ENCODE results near the gene ZNF708. TPM values are rescaled to one million over a fixed set of nuclear protein-coding genes. Genes with fewer than 3 reads are reported as not detected.
"Not testable (repeated sequence)": the region's sequence is repeated elsewhere in the genome, so short reads cannot be mapped to it uniquely, and the experiment has no call there.

The ZNF708 gene
- total RNA-seq = 10 to 100 TPM; 15.7 to 19.6 TPM

DNA sequence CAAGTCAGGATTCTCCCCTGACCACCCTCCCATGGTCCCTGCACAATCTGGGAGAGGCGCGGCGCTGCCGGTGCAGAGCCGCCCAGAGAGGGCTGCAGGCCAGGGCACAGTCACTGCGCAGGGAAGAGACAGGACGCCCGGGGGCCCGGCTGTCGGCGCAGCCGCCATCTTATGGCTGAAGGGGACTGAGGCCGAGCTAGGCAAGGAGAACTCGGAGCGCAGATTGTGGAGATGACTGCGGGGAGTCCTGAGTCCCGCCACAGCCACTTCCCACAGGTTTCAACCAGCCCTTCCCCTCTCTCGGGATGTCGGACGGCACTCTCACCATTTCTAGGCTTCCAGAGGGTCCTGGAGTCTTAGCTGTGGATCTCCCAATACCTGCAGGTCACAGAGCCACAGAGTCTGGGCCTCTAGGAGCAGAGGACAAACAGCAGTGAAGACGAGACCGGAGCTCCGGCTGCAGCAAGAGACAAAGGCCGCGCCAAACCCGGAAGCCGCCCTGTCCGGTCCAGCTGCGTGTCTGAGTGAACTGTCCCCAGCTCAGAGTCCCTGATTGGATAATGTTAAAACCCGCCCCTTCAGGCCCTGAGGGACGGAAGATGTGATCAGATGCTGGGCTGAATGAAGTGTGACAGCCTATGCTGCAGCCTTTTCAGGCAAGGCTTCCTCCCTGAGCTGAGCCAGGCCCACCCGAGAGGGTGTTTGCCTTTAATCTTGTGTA lies at the start of gene ZNF708:
TSS of gene ZNF708 (minus strand) at position 526 of the 721 bp plus-strand sequence. CDS start at position 328, 198 bp downstream.
- Mint-ChIP-seq H3K27me3 (no peaks in the 10 kb centered on the region), H3K27ac (peak within 1 kb of the TSS; percentile 99), H3K4me3 (peak within 1 kb of the TSS; percentile 98), H3K36me3 (peaks cover 23% of the 10 kb centered on the region), H3K4me1 (ENCODE audit: low read depth in 2 of 2) (peaks cover 22 to 28% of the 10 kb centered on the region in 2 donors), H3K9me3 (peaks cover 4% of the 10 kb centered on the region)
- peak; percentile 100 for ATAC-seq
- peak; percentile 90 for DNase-seq (ENCODE audit: low spot score)

GRCh38 chr19:21362291-21362690 lies 33.1 kb upstream of the ZNF708 start:
- H3K36me3 Mint-ChIP-seq = peaks cover 27% of the 10 kb centered on the region
- peaks cover 7 to 8% of the 10 kb centered on the region in 2 donors for H3K4me1 Mint-ChIP-seq (ENCODE audit: low read depth in 2 of 2)
- no peaks in the 10 kb centered on the region for H3K9me3 Mint-ChIP-seq
- ATAC-seq (no peak), DNase-seq (ENCODE audit: low spot score) (no peak)
- no peak overlapping the region for H3K4me3 Mint-ChIP-seq
- no peaks in the 10 kb centered on the region for H3K27me3 Mint-ChIP-seq
- no peak overlapping the region for H3K27ac Mint-ChIP-seq

GRCh38 chr19:21358768-21359451 lies 29.7 kb upstream of the ZNF708 start, which contains the start of gene ZNF738:
TSS of gene ZNF738 (plus strand) at chr19:21359000. CDS start at chr19:21359141, 141 bp downstream.
- Mint-ChIP-seq H3K27ac (peak within 1 kb of the TSS; percentile 88 to 96), H3K4me3 (peak within 1 kb of the TSS; percentile 93), H3K27me3 (no peaks in the 10 kb centered on the region), H3K4me1 (ENCODE audit: low read depth in 2 of 2) (peaks cover 4 to 8% of the 10 kb centered on the region in 2 donors), H3K36me3 (peaks cover 14% of the 10 kb centered on the region), H3K9me3 (no peaks in the 10 kb centered on the region)
- peak; percentile 90 for DNase-seq (ENCODE audit: low spot score)
- peak; percentile 98 to 99 for ATAC-seq

- no peaks in the 10 kb centered on the region for H3K4me1 Mint-ChIP-seq (ENCODE audit: low read depth in 2 of 2)
- no peak overlapping the region for H3K27ac Mint-ChIP-seq
- H3K36me3 Mint-ChIP-seq = peaks cover 16% of the 10 kb centered on the region
- H3K27me3 Mint-ChIP-seq = peaks cover 0 to 3% of the 10 kb centered on the region in 2 donors
- H3K9me3 Mint-ChIP-seq = peaks cover 4% of the 10 kb centered on the region
- H3K4me3 Mint-ChIP-seq = no peak overlapping the region
- no peak for ATAC-seq
- DNase-seq (ENCODE audit: low spot score) = no peak
Observed at GRCh38 chr19:21352830-21353229, 23.6 kb upstream of the ZNF708 start.

DNA sequence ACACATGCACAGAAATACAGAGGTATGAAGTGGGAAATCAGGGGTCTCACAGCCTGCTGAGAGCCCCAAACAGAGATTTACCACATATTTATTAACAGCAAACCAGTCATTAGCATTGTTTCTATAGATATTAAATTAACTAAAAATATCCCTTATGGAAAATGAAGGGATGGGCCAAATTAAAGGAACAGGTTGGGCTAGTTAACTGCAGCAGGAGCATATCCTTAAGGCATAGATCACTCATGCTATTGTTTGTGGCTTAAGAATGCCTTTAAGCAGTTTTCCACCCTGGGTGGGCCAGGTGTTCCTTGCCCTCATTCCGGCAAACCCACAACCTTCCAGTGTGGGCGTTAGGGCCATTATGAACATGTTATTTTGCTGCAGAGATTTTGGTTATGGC lies 15.6 kb upstream of the ZNF708 start:
- H3K36me3 Mint-ChIP-seq = peaks cover 10% of the 10 kb centered on the region
- not testable (repeated sequence) for ATAC-seq; H3K27ac Mint-ChIP-seq; H3K27me3 Mint-ChIP-seq; H3K4me1 Mint-ChIP-seq (ENCODE audit: low read depth in 2 of 2); DNase-seq (ENCODE audit: low spot score); H3K4me3 Mint-ChIP-seq; H3K9me3 Mint-ChIP-seq

DNA sequence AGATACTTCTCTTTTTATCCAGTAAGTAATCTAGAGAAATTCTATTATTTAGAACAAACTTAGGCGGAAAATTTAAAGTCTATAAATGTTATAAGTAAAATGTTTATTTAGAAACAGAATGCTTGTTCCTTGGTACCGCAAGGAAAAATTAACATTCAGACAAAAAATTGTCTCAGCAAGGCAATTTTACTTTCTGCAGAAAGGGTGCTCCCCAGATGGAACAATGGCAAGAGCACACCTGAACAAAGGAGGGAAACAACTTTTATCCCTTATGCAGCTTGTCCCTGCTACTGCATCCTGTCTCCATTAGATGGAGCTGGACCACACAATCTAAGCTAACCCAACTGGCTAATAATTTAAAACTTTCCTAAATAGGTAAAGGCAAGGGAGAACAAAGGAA lies 6.5 kb upstream of the ZNF708 start:
- Mint-ChIP-seq H3K36me3 (peaks cover 21% of the 10 kb centered on the region), H3K9me3 (peaks cover 12% of the 10 kb centered on the region), H3K4me1 (ENCODE audit: low read depth in 2 of 2) (no peaks in the 10 kb centered on the region), H3K27ac (no peak overlapping the region), H3K4me3 (no peak overlapping the region), H3K27me3 (peaks cover 2 to 6% of the 10 kb centered on the region in 2 donors)
- ATAC-seq = no peak
- DNase-seq (ENCODE audit: low spot score) = no peak

- DNase-seq (ENCODE audit: low spot score) (no peak), ATAC-seq (no peak)
- peaks cover 23% of the 10 kb centered on the region for H3K36me3 Mint-ChIP-seq
- H3K4me3 Mint-ChIP-seq = peak overlapping the region; percentile 98
- H3K27ac Mint-ChIP-seq = peak overlapping the region; percentile 99
- H3K27me3 Mint-ChIP-seq = no peaks in the 10 kb centered on the region
- peaks cover 23 to 30% of the 10 kb centered on the region in 2 donors for H3K4me1 Mint-ChIP-seq (ENCODE audit: low read depth in 2 of 2)
- peaks cover 4% of the 10 kb centered on the region for H3K9me3 Mint-ChIP-seq
Observed at GRCh38 chr19:21328406-21328805, 804 bp downstream of the ZNF708 start.

DNA sequence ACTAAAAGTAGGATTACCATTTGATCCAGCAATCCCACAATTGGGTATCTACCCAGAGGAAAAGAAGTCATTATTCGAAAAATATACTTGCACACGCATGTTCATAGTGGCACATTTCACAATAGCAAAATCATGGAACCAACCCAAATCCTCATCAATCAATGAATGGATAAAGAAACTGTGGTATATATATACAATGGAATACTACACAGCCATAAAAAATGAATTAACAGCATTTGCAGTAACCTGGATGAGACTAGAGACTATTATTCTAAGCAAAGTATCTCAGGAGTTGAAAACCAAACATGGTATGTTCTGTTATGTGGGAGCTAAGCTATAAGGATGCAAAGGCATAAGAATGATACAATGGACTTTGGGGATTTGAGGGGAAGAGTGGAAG lies 3.0 kb downstream of the ZNF708 start:
- DNase-seq (ENCODE audit: low spot score) (no peak), ATAC-seq (no peak)
- Mint-ChIP-seq H3K27ac (no peak overlapping the region), H3K27me3 (no peaks in the 10 kb centered on the region), H3K9me3 (peaks cover 4% of the 10 kb centered on the region), H3K4me1 (ENCODE audit: low read depth in 2 of 2) (peaks cover 40 to 47% of the 10 kb centered on the region in 2 donors), H3K36me3 (peaks cover 23% of the 10 kb centered on the region), H3K4me3 (peak overlapping the region; percentile 41)

- ATAC-seq = no peak
- Mint-ChIP-seq H3K27me3 (no peaks in the 10 kb centered on the region), H3K27ac (no peak overlapping the region), H3K4me1 (ENCODE audit: low read depth in 2 of 2) (peaks cover 54 to 56% of the 10 kb centered on the region in 2 donors), H3K9me3 (peaks cover 4% of the 10 kb centered on the region), H3K4me3 (no peak overlapping the region), H3K36me3 (peaks cover 23% of the 10 kb centered on the region)
- no peak for DNase-seq (ENCODE audit: low spot score)
Observed at GRCh38 chr19:21323000-21323399, 6.2 kb downstream of the ZNF708 start.

DNA sequence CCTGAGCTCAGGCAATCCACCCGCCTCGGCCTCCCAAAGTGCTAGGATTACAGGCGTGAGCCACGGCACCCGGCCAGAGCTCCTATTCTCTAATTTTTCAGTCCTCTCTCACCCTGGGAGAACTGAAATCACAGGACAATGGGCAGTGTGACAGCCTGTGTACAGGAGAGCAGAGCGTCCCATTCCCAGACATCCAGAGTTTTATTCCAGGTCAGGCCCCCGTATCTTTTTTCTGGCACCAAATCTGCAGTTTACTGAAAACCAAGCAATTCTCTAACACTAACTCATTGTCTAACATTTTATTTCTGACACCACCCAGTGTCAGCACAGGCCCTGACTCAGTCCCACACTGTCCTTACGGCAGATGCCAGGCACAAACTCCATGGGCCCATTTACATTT lies 6.7 kb downstream of the ZNF708 start:
- H3K9me3 Mint-ChIP-seq = peaks cover 4% of the 10 kb centered on the region
- H3K27me3 Mint-ChIP-seq = no peaks in the 10 kb centered on the region
- no peak for ATAC-seq
- peaks cover 52 to 53% of the 10 kb centered on the region in 2 donors for H3K4me1 Mint-ChIP-seq (ENCODE audit: low read depth in 2 of 2)
- H3K36me3 Mint-ChIP-seq = peaks cover 20% of the 10 kb centered on the region
- no peak overlapping the region for H3K4me3 Mint-ChIP-seq
- H3K27ac Mint-ChIP-seq = no peak overlapping the region
- DNase-seq (ENCODE audit: low spot score) = no peak

DNA sequence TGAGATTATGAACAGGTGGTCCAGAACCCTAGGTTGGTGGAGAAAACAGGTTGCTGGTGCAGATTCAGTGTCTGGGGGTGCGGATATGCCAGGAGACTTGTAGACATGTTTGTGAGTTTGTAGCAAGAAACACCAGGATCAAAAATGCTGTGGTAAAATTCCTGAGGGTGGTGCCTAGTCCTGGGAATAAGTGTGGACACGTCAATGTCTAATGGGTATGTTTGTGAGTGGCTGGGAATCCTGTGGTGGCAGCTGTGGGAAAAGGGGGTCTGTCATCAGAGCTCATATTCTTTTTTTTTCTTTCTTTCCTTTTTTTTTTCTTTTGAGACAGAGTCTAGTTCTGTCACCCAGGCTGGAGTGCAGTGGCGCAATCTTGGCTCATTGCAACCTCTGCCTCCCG lies 7.2 kb downstream of the ZNF708 start:
- H3K27ac Mint-ChIP-seq = no peak overlapping the region
- DNase-seq (ENCODE audit: low spot score) (no peak), ATAC-seq (no peak)
- peaks cover 53 to 55% of the 10 kb centered on the region in 2 donors for H3K4me1 Mint-ChIP-seq (ENCODE audit: low read depth in 2 of 2)
- H3K36me3 Mint-ChIP-seq = peaks cover 20% of the 10 kb centered on the region
- peaks cover 4% of the 10 kb centered on the region for H3K9me3 Mint-ChIP-seq
- no peak overlapping the region for H3K4me3 Mint-ChIP-seq
- H3K27me3 Mint-ChIP-seq = no peaks in the 10 kb centered on the region

GRCh38 chr19:21321134-21321533 lies 8.1 kb downstream of the ZNF708 start:
- Mint-ChIP-seq H3K27me3 (no peaks in the 10 kb centered on the region), H3K27ac (peak overlapping the region in 1 of 2 donors; percentile 2), H3K4me3 (no peak overlapping the region), H3K9me3 (no peaks in the 10 kb centered on the region), H3K4me1 (ENCODE audit: low read depth in 2 of 2) (peaks cover 48 to 50% of the 10 kb centered on the region in 2 donors), H3K36me3 (peaks cover 13% of the 10 kb centered on the region)
- no peak for ATAC-seq
- DNase-seq (ENCODE audit: low spot score) = no peak

DNA sequence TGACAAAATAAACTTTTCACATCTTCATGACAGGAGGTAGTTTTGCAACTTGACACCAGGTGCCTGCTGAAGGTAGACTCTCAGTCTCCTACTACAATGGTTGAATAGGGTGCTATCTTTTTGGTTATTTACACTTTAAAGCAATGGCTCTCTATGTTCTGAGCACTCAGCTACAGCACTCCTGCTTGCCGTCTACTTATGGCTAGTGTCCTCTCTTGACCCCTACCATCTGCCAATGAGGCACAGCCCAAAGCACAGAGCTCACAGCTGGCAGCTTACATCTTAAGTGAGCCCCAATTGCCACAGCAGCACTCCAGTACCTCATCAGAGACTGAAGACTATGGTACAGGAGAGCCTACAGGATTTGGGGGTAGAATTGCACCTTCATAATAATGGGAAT lies 11.4 kb downstream of the ZNF708 start:
- Mint-ChIP-seq H3K36me3 (peaks cover 5% of the 10 kb centered on the region), H3K27me3 (no peaks in the 10 kb centered on the region), H3K4me3 (no peak overlapping the region), H3K27ac (no peak overlapping the region), H3K9me3 (no peaks in the 10 kb centered on the region), H3K4me1 (ENCODE audit: low read depth in 2 of 2) (peaks cover 39 to 51% of the 10 kb centered on the region in 2 donors)
- no peak for DNase-seq (ENCODE audit: low spot score)
- ATAC-seq = no peak

GRCh38 chr19:21314676-21315075 lies 14.5 kb downstream of the ZNF708 start:
- no peak overlapping the region for H3K27ac Mint-ChIP-seq
- H3K9me3 Mint-ChIP-seq = no peaks in the 10 kb centered on the region
- no peak overlapping the region for H3K4me3 Mint-ChIP-seq
- no peaks in the 10 kb centered on the region for H3K27me3 Mint-ChIP-seq
- ATAC-seq (no peak), DNase-seq (ENCODE audit: low spot score) (no peak)
- H3K4me1 Mint-ChIP-seq (ENCODE audit: low read depth in 2 of 2) = peaks cover 12 to 35% of the 10 kb centered on the region in 2 donors
- H3K36me3 Mint-ChIP-seq = peaks cover 5% of the 10 kb centered on the region

All from natural killer cell treated with Interleukin-12 subunit alpha and Interleukin-12 subunit beta and Interleukin-15 and Interleukin-18, amount 100 ng/mL, for 72 hours (primary cell).